HEK293 (cell line): ENCODE results near the gene CHST8.

Experiments
- CTCF ChIP-seq: fragments of 450-650 bp; formaldehyde crosslinking; IDR thresholded peaks from 2 replicates; pipeline ENCODE4 v1.5.1; 2016; ENCODE audit warnings: missing biosample characterization, missing genetic modification characterization
- MYNN ChIP-seq: fragments of 450-650 bp; formaldehyde crosslinking; IDR thresholded peaks from 2 replicates; pipeline ENCODE4 v1.5.1; 2016; ENCODE audit warnings: missing biosample characterization, missing genetic modification characterization, borderline replicate concordance
- SETDB1 ChIP-seq: IDR thresholded peaks from one replicate; pipeline ENCODE4 v1.6.1; 2017; ENCODE audit warnings: mild to moderate bottlenecking, low read length, moderate library complexity, mixed read lengths; ENCODE audit not compliant: insufficient read length
- ZNF280D ChIP-seq: fragments of 450-650 bp; formaldehyde crosslinking; IDR thresholded peaks from 2 replicates; pipeline ENCODE4 v1.5.1; 2016; ENCODE audit warnings: missing biosample characterization, missing genetic modification characterization

GRCh38 chr19:33627526-33627925 is 5.8 kb downstream of the CHST8 start:
- no peak for TF ChIP-seq MYNN (tag by site-specific recombination)
- no peak for TF ChIP-seq ZNF280D (tag by site-specific recombination)
- no peak for TF ChIP-seq CTCF (tag by site-specific recombination)
- TF ChIP-seq SETDB1 = no peak
